BJ (cell line): Measurements from ENCODE around the gene HRH2. TPM values are rescaled to one million over a fixed set of nuclear protein-coding genes. Genes with fewer than 3 reads are reported as not detected.
"Not testable (repeated sequence)": the region's sequence is repeated elsewhere in the genome, so short reads cannot be mapped to it uniquely, and the experiment has no call there.

Source experiments
- CTCF ChIA-PET: fragments of 350-600 bp; formaldehyde crosslinking; extraction: SDS; loops from one replicate; lab custom pipeline; 2021; ENCODE audit warnings: antibody characterized with exemption, inconsistent platforms; lab: Yijun Ruan, JAX
- POLR2A ChIA-PET: fragments of 300-600 bp; sonication (Branson Sonifier 250); formaldehyde crosslinking; extraction: SDS; loops from one replicate; lab custom pipeline; 2021; ENCODE audit warnings: antibody characterized with exemption; lab: Charles Lee
- DNase-seq: peaks from one replicate; pipeline ENCODE4 v3.0.0-alpha.2; 2011; ENCODE audit warnings: low read depth
- H3K27me3 ChIP-seq: 2 replicates; pipeline ENCODE4 v1.6.0; 2011; ENCODE audit warnings: low read length; ENCODE audit not compliant: control insufficient read depth, insufficient read depth
- H3K36me3 ChIP-seq: 2 replicates; pipeline ENCODE4 v1.5.1; 2011; ENCODE audit warnings: low read length; ENCODE audit not compliant: control insufficient read depth, insufficient read depth
- H3K4me3 ChIP-seq: 2 replicates; pipeline ENCODE4 v1.5.1; 2011; ENCODE audit warnings: low read depth, mild to moderate bottlenecking, control low read depth, low read length
- polyA plus RNA-seq: library from polyadenylated mRNA; depleted of rRNA; stranded (reverse); fragments of >200 nt; gene quantifications from 2 replicates; pipeline ENCODE4 v1.2.3, GENCODE V29; 2011
- TF ChIP-seq, protein P1 (sequence below): IDR thresholded peaks from 2 replicates; pipeline ENCODE4 v1.5.1; 2011; ENCODE audit warnings: low read depth, mild to moderate bottlenecking, control low read depth, inconsistent platforms, low read length, moderate library complexity; ENCODE audit not compliant: insufficient read depth

The HRH2 gene
- polyA plus RNA-seq, 1 experiment, result not detected

GRCh38 chr5:175642998-175643397 is 14.9 kb upstream of the HRH2 start:
- CTCF ChIA-PET, result no interaction called here
- no peak for DNase-seq
- no peaks in the 10 kb centered on the region for H3K27me3 ChIP-seq
- POLR2A ChIA-PET, result no interaction called here
- no peak overlapping the region for H3K4me3 ChIP-seq
- no peaks in the 10 kb centered on the region for H3K36me3 ChIP-seq
- TF ChIP-seq, protein P1, sequence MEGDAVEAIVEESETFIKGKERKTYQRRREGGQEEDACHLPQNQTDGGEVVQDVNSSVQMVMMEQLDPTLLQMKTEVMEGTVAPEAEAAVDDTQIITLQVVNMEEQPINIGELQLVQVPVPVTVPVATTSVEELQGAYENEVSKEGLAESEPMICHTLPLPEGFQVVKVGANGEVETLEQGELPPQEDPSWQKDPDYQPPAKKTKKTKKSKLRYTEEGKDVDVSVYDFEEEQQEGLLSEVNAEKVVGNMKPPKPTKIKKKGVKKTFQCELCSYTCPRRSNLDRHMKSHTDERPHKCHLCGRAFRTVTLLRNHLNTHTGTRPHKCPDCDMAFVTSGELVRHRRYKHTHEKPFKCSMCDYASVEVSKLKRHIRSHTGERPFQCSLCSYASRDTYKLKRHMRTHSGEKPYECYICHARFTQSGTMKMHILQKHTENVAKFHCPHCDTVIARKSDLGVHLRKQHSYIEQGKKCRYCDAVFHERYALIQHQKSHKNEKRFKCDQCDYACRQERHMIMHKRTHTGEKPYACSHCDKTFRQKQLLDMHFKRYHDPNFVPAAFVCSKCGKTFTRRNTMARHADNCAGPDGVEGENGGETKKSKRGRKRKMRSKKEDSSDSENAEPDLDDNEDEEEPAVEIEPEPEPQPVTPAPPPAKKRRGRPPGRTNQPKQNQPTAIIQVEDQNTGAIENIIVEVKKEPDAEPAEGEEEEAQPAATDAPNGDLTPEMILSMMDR, result no peak

- ChIA-PET CTCF (no interaction called here), POLR2A (no interaction called here)
- H3K27me3 ChIP-seq, result no peaks in the 10 kb centered on the region
- H3K4me3 ChIP-seq, result no peak overlapping the region
- DNase-seq, result no peak
- no peaks in the 10 kb centered on the region for H3K36me3 ChIP-seq
- TF ChIP-seq, protein P1, result no peak
These were observed 11.6 kb upstream of the HRH2 start for GRCh38 chr5:175646251-175646650.

GRCh38 chr5:175649967-175650366 is 7.9 kb upstream of the HRH2 start:
- POLR2A ChIA-PET, result no interaction called here
- H3K27me3 ChIP-seq, result no peaks in the 10 kb centered on the region
- no peaks in the 10 kb centered on the region for H3K36me3 ChIP-seq
- CTCF ChIA-PET, result no interaction called here
- TF ChIP-seq, protein P1, result no peak
- no peak for DNase-seq
- no peak overlapping the region for H3K4me3 ChIP-seq

DNA sequence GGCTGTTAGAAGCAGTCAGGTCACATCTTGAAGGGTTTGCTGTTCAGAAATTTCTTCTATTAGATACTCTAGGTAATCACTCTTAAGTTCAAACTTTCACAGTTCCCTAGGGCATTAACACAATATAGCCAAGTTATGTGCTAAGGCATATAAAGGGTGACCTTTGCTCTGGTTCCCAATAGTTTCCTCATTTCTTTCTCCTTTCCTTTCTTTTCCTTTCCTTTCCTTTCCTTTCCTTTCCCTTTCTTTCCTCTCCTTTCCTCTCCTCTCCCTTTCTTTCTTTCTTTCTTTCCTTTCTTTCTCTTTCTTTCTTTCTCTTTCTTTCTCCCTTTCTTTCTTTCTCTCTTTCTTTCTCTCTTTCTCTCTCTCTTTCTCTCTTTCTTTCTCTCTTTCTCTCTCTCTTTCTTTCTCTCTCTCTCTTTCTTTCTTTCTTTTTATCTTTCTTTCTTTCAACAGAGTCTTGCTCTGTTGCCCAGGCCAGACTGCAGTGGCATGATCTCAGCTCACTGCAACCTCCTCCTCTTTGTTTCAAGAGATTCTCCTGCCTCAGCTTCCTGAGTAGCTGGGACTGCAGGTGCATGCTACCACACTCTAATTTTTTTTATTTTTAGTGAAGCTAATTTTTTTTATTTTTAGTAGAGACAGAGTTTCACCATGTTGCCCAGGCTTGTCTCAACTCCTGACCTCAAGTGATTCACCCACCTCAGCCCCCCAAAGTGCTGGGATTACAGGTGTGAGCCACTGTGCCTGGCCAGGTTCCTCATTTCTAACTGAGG is 7.3 kb upstream of the HRH2 start:
- DNase-seq, H3K27me3 ChIP-seq, H3K4me3 ChIP-seq, POLR2A ChIA-PET, H3K36me3 ChIP-seq, CTCF ChIA-PET: not testable (repeated sequence)

DNA sequence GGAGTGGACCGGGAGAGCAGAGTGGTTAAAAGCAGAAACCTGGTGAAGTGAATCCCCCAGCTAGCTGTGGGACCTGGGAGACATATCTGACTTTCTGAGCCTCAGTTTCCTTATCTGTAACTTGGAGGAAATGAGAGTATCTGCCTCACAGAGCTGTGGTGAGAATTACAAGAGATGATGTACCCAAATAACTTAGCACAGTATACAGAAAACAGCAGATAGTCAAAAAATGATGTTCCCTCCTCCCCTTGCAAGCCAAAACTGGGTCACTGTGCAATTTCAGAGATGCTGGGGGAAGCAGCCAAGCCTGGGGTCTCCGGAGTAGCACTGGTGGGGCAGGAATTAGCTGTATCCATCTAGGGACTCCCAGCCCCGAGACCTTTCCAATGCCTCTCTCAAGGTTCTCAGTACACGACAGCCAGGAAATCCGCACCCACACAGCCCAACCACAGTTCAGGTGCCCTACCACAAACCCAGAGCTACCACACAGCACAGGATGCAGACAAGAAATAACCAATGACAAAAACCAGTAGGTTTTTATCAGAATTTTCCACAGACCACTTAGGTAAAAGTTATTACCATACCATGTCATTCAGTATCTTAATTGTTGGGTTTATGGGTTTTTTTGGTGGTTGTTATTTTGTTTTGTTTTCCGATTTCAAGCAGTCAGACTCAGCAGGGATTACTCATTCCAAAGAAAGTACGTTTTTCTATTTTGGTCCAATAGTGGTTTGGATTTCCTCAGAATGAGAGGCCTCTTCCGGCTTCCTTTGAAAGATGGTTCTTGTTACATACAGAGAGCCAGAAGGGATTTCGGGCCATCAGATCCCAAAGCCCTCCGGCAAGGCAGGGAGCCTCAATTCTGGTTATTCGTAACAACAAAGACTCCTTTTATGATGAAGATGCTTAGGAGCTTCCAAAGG is 4.9 kb upstream of the HRH2 start:
- TF ChIP-seq, protein P1, result no peak
- ChIA-PET POLR2A (no interaction called here), CTCF (no interaction called here)
- no peak overlapping the region for H3K4me3 ChIP-seq
- H3K36me3 ChIP-seq, result no peaks in the 10 kb centered on the region
- no peaks in the 10 kb centered on the region; the same call in 1 of the 2 replicates for H3K27me3 ChIP-seq
- no peak for DNase-seq
